ENCODE results near the gene CPEB4.

CPEB4 gene

DNA sequence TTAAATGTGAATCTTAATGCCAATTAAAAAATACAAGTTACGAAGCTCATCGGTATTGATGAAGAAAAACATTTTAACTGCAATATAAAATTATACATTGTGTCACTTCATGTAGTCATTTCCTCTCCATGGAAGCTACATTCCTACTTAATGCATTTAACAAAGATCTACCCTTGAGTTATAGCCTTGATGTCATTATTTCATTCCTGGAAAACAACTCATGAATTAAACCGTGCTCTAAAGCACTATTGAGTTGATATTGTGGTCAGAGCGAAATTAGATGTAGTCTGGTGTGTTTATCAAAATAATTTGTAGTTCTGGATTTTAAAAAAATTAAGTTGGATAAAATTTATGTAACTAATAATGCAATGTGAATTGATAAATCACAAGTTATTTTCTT, 111.9 kb downstream of the CPEB4 start:
- CTCF ChIA-PET: interaction anchor here (0.7 kb wide), 1 partner anchor 21 kb away, joined by 3 read pairs; no protein-coding TSS in a partner anchor
- DNase-seq (ENCODE audit: extremely low spot score): no peak
- TF ChIP-seq, protein P1, sequence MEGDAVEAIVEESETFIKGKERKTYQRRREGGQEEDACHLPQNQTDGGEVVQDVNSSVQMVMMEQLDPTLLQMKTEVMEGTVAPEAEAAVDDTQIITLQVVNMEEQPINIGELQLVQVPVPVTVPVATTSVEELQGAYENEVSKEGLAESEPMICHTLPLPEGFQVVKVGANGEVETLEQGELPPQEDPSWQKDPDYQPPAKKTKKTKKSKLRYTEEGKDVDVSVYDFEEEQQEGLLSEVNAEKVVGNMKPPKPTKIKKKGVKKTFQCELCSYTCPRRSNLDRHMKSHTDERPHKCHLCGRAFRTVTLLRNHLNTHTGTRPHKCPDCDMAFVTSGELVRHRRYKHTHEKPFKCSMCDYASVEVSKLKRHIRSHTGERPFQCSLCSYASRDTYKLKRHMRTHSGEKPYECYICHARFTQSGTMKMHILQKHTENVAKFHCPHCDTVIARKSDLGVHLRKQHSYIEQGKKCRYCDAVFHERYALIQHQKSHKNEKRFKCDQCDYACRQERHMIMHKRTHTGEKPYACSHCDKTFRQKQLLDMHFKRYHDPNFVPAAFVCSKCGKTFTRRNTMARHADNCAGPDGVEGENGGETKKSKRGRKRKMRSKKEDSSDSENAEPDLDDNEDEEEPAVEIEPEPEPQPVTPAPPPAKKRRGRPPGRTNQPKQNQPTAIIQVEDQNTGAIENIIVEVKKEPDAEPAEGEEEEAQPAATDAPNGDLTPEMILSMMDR (IDR thresholded peaks at IDR 0.05; ENCODE audit: control extremely low read depth, extremely low read depth, low read depth, missing control alignments): no peak
- POLR2A ChIA-PET: no interaction called here

GRCh38 chr5:174003795-174004194, 115.6 kb downstream of the CPEB4 start:
- DNase-seq (ENCODE audit: extremely low spot score): no peak
- ChIA-PET POLR2A (no interaction called here), CTCF (no interaction called here)
- TF ChIP-seq, protein P1 (IDR thresholded peaks at IDR 0.05; ENCODE audit: control extremely low read depth, extremely low read depth, low read depth, missing control alignments): no peak

DNA sequence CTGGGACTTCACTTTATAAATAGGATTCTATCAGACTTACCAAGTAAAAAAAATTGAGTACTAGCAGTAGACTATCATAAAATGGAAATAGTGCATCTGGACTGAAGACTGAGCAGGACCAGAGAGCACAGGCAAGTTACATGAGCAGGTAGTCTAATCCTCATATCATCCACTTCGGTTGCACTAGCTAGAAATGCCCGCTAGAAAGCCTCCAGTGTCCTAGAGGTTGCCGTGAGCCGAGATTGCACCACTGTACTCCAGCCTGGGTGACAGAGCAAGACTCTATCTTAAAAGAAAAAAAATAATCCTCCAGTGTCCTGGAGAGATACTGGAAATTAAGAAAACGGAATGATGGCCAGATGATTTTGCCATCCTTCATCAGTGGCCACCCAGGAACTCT, 120.8 kb downstream of the CPEB4 start:
- CTCF ChIA-PET: no interaction called here
- TF ChIP-seq, protein P1 (IDR thresholded peaks at IDR 0.05; ENCODE audit: control extremely low read depth, extremely low read depth, low read depth, missing control alignments): no peak
- DNase-seq (ENCODE audit: extremely low spot score): no peak
- POLR2A ChIA-PET: no interaction called here

- ChIA-PET POLR2A (no interaction called here), CTCF (interaction anchor here (1.3 kb wide), 2 partner anchors 10 to 11 kb away, joined by 3 read pairs; no protein-coding TSS in a partner anchor)
- no peak for DNase-seq (ENCODE audit: extremely low spot score)
- TF ChIP-seq, protein P1 (IDR thresholded peaks at IDR 0.05; ENCODE audit: control extremely low read depth, extremely low read depth, low read depth, missing control alignments): no peak
Measured at GRCh38 chr5:174010365-174010764, 122.2 kb downstream of the CPEB4 start.

GRCh38 chr5:174011441-174011840, 123.3 kb downstream of the CPEB4 start:
- CTCF ChIA-PET: interaction anchor here (1.3 kb wide), 1 partner anchor 8 kb away, joined by 3 read pairs; no protein-coding TSS in a partner anchor
- TF ChIP-seq, protein P1 (IDR thresholded peaks at IDR 0.05; ENCODE audit: control extremely low read depth, extremely low read depth, low read depth, missing control alignments): no peak
- POLR2A ChIA-PET: no interaction called here
- DNase-seq (ENCODE audit: extremely low spot score): no peak
